Endometrial microvascular endothelial cells (primary cell): ENCODE results near the gene NR6A1. TPM values are rescaled to one million over a fixed set of nuclear protein-coding genes. Genes with fewer than 3 reads are reported as not detected.

Experiments
- in situ Hi-C: cut with HindIII; loops from 2 replicates; pipeline ENCODE4 v1.10.0; 2017; ENCODE audit warnings: low sequenced_read_pairs, low pct_unique_long_range_greater_than_20kb; ENCODE audit errors: inconsistent ontology term
- total RNA-seq: library from RNA; depleted of rRNA; stranded (reverse); fragments of >200 nt; gene quantifications from one replicate; pipeline ENCODE4 v1.2.3, GENCODE V29; 2015; ENCODE audit errors: inconsistent ontology term

Gene NR6A1
- 0.19 TPM for total RNA-seq

GRCh38 chr9:124771021-124771866 is at the start of gene NR6A1:
NR6A1 (minus strand) TSS chr9:124771311.
- in situ Hi-C loops: loop anchor here (25.0 kb wide), 2 partner anchors 91 to 416 kb away; partner anchors contain the start of genes ARPC5L, PPP6C, RPL35 and WDR38

- in situ Hi-C loops: no loop called here
Observed at GRCh38 chr9:124818431-124819281, 47.5 kb upstream of the NR6A1 start.

- in situ Hi-C loops: no loop called here
Observed at GRCh38 chr9:124815601-124816000, 44.5 kb upstream of the NR6A1 start.

GRCh38 chr9:124814164-124814535 is 43.0 kb upstream of the NR6A1 start:
- in situ Hi-C loops: no loop called here

GRCh38 chr9:124813501-124814163 is 42.5 kb upstream of the NR6A1 start:
- in situ Hi-C loops: no loop called here

- in situ Hi-C loops: no loop called here
Observed at GRCh38 chr9:124813041-124813440, 41.9 kb upstream of the NR6A1 start.

- in situ Hi-C loops: no loop called here
Observed at GRCh38 chr9:124812441-124812876, 41.3 kb upstream of the NR6A1 start.

GRCh38 chr9:124810663-124811355 is 39.7 kb upstream of the NR6A1 start:
- in situ Hi-C loops: no loop called here

GRCh38 chr9:124809741-124810500 is 38.8 kb upstream of the NR6A1 start:
- in situ Hi-C loops: no loop called here

- in situ Hi-C loops: no loop called here
Observed at GRCh38 chr9:124809211-124809610, 38.1 kb upstream of the NR6A1 start.

- in situ Hi-C loops: no loop called here
Observed at GRCh38 chr9:124808246-124808956, 37.3 kb upstream of the NR6A1 start.

GRCh38 chr9:124805186-124805585 is 34.1 kb upstream of the NR6A1 start:
- in situ Hi-C loops: no loop called here

GRCh38 chr9:124803911-124804310 is 32.8 kb upstream of the NR6A1 start:
- in situ Hi-C loops: no loop called here

- in situ Hi-C loops: no loop called here
Observed at GRCh38 chr9:124802426-124802825, 31.3 kb upstream of the NR6A1 start.

GRCh38 chr9:124801356-124801755 is 30.2 kb upstream of the NR6A1 start:
- in situ Hi-C loops: no loop called here

- in situ Hi-C loops: no loop called here
Observed at GRCh38 chr9:124800306-124801259, 29.5 kb upstream of the NR6A1 start.
